Measurements from ENCODE around the gene SOX4. TPM values are rescaled to one million over a fixed set of nuclear protein-coding genes. Genes with fewer than 3 reads are reported as not detected.
A peak's percentile ranks its signal among the peaks of the same experiment; 100 is the strongest.

Gene SOX4
- polyA plus RNA-seq, 1 of the 3 experiments (the other 2 are of a cell fraction), result 5.5 TPM

DNA sequence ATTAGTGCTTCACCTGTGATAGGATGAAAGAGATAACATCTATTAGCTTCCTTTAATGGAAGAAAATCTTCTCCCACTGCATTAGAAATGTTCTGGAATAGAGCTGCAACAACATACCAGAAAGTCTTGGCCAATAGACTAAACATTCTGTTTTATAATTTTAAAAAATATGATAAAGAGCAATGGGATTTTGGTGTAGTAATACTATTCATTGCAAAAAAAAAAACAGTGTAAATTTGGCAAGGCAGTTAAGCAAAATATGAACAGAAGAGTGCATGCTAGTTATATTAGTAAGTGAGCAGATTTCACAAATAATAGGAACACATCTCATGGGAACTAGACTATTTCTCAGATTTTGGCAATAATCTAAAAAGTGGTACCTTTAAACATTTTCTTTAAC is 43.3 kb downstream of the SOX4 start:
- ChIA-PET POLR2A (no interaction called here), CTCF (no interaction called here)
- H3K9ac ChIP-seq, result no peak overlapping the region
- no peaks in the 10 kb centered on the region for H3K27me3 ChIP-seq (ENCODE audit: insufficient read depth)
- no peak for TF ChIP-seq RXRA (IDR thresholded peaks at IDR 0.05; ENCODE audit: borderline replicate concordance, low read depth)
- TF ChIP-seq TCF12 (IDR thresholded peaks at IDR 0.05), result no peak
- no peak for TF ChIP-seq RFX5 (IDR thresholded peaks at IDR 0.05; ENCODE audit: low read length)
- TF ChIP-seq, protein P1, sequence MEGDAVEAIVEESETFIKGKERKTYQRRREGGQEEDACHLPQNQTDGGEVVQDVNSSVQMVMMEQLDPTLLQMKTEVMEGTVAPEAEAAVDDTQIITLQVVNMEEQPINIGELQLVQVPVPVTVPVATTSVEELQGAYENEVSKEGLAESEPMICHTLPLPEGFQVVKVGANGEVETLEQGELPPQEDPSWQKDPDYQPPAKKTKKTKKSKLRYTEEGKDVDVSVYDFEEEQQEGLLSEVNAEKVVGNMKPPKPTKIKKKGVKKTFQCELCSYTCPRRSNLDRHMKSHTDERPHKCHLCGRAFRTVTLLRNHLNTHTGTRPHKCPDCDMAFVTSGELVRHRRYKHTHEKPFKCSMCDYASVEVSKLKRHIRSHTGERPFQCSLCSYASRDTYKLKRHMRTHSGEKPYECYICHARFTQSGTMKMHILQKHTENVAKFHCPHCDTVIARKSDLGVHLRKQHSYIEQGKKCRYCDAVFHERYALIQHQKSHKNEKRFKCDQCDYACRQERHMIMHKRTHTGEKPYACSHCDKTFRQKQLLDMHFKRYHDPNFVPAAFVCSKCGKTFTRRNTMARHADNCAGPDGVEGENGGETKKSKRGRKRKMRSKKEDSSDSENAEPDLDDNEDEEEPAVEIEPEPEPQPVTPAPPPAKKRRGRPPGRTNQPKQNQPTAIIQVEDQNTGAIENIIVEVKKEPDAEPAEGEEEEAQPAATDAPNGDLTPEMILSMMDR (IDR thresholded peaks at IDR 0.05), result no peak
- no peak for TF ChIP-seq GATA2 (CRISPR knock-in tag; IDR thresholded peaks at IDR 0.05)
- TF ChIP-seq, protein P2, sequence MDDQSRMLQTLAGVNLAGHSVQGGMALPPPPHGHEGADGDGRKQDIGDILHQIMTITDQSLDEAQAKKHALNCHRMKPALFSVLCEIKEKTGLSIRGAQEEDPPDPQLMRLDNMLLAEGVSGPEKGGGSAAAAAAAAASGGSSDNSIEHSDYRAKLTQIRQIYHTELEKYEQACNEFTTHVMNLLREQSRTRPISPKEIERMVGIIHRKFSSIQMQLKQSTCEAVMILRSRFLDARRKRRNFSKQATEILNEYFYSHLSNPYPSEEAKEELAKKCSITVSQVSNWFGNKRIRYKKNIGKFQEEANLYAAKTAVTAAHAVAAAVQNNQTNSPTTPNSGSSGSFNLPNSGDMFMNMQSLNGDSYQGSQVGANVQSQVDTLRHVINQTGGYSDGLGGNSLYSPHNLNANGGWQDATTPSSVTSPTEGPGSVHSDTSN (IDR thresholded peaks at IDR 0.05), result no peak
- TF ChIP-seq FOXJ3 (CRISPR knock-in tag; IDR thresholded peaks at IDR 0.05), result no peak
- no peak for TF ChIP-seq ELF1 (IDR thresholded peaks at IDR 0.05)
- TF ChIP-seq, protein P3, sequence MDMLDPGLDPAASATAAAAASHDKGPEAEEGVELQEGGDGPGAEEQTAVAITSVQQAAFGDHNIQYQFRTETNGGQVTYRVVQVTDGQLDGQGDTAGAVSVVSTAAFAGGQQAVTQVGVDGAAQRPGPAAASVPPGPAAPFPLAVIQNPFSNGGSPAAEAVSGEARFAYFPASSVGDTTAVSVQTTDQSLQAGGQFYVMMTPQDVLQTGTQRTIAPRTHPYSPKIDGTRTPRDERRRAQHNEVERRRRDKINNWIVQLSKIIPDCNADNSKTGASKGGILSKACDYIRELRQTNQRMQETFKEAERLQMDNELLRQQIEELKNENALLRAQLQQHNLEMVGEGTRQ (IDR thresholded peaks at IDR 0.05; ENCODE audit: borderline replicate concordance, low read depth, low read length), result no peak
- TF ChIP-seq, protein P4, sequence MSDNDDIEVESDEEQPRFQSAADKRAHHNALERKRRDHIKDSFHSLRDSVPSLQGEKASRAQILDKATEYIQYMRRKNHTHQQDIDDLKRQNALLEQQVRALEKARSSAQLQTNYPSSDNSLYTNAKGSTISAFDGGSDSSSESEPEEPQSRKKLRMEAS (IDR thresholded peaks at IDR 0.05; ENCODE audit: low read depth), result no peak
- TF ChIP-seq CHD2 (IDR thresholded peaks at IDR 0.05; ENCODE audit: low read length, partially characterized antibody), result no peak
- TF ChIP-seq SMC3 (IDR thresholded peaks at IDR 0.05; ENCODE audit: low read depth, low read length), result no peak
- no peak for TF ChIP-seq EZH2phosphoT487 (IDR thresholded peaks at IDR 0.05; ENCODE audit: borderline replicate concordance, low read depth)
- no peak for TF ChIP-seq FOSL2 (IDR thresholded peaks at IDR 0.05; ENCODE audit: borderline replicate concordance, low read depth)
- DNase-seq, result no peak
- H3F3A ChIP-seq (replicated peaks; ENCODE audit: insufficient read depth), result peaks cover 25% of the 10 kb centered on the region
- no peak overlapping the region for H2AFZ ChIP-seq (ENCODE audit: low read depth)
- H3K27ac ChIP-seq (ENCODE audit: low read depth in 2 of 2, low read length in 1 of 2), result peak overlapping the region in 1 of 2 experiments; percentile 13; a peak in 1 of 4 replicates
- H3K9me3 ChIP-seq, result no peaks in the 10 kb centered on the region
- H3K4me1 ChIP-seq (ENCODE audit: control insufficient read depth in 1 of 2, insufficient read depth in 2 of 2, low read depth in 1 of 2, low read length in 1 of 2), result peaks cover 0 to 5% of the 10 kb centered on the region in 2 experiments; a peak in 1 of 4 replicates
- no peak overlapping the region for H3K4me2 ChIP-seq
- no peaks in the 10 kb centered on the region for H3K9me2 ChIP-seq
- no peaks in the 10 kb centered on the region for H4K20me1 ChIP-seq (ENCODE audit: insufficient read depth)
- no peaks in the 10 kb centered on the region for H3K36me3 ChIP-seq (replicated peaks in 1 of 2; ENCODE audit: control insufficient read depth in 1 of 2, insufficient read depth in 2 of 2, low read length in 1 of 2)
- no peak overlapping the region for H3K4me3 ChIP-seq (ENCODE audit: low read depth in 2 of 2, low read length in 1 of 2)
- H3K79me2 ChIP-seq (ENCODE audit: insufficient read depth), result no peaks in the 10 kb centered on the region

DNA sequence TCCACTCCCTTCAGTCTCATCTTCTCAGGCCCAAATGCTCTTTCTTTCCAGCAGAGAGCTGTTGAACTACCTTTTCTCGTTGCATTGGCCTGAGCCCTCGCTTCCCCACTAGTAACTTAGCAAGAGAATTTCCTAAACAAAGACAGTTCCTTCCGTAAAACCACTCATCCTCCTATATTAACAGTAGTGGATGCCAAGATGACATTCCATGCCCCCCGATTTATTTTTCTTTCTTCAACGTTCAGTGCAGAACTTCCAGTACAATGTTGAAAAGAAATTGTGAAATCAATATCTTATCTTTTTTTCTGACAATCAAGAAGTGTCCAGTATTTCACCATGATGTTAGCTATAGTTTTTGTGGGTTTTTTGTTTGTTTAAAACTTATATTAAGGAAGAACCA is 45.8 kb downstream of the SOX4 start:
- 0 out of 2 replicates have a peak overlapping the region, but pooled peaks have one; percentile 24 for H2AFZ ChIP-seq (ENCODE audit: low read depth)
- H3K27me3 ChIP-seq (ENCODE audit: insufficient read depth), result no peaks in the 10 kb centered on the region
- no peaks in the 10 kb centered on the region for H3K36me3 ChIP-seq (replicated peaks in 1 of 2; ENCODE audit: control insufficient read depth in 1 of 2, insufficient read depth in 2 of 2, low read length in 1 of 2)
- 94% methylated on average over 5 of the region's 5 CpGs for WGBS (ENCODE audit: low lambda C conversion rate)
- DNase-seq, result no peak
- H3K9me3 ChIP-seq, result no peaks in the 10 kb centered on the region
- no peaks in the 10 kb centered on the region for H3K79me2 ChIP-seq (ENCODE audit: insufficient read depth)
- H3K4me3 ChIP-seq (ENCODE audit: low read depth in 2 of 2, low read length in 1 of 2), result no peak overlapping the region
- peaks cover 0 to 5% of the 10 kb centered on the region in 2 experiments; a peak in 1 of 4 replicates for H3K4me1 ChIP-seq (ENCODE audit: control insufficient read depth in 1 of 2, insufficient read depth in 2 of 2, low read depth in 1 of 2, low read length in 1 of 2)
- CTCF ChIA-PET, result no interaction called here
- H3K4me2 ChIP-seq, result no peak overlapping the region
- POLR2A ChIA-PET, result no interaction called here
- no peaks in the 10 kb centered on the region for H3K9me2 ChIP-seq
- no peaks in the 10 kb centered on the region for H4K20me1 ChIP-seq (ENCODE audit: insufficient read depth)
- peaks cover 16% of the 10 kb centered on the region for H3F3A ChIP-seq (replicated peaks; ENCODE audit: insufficient read depth)
- no peak overlapping the region for H3K27ac ChIP-seq (ENCODE audit: low read depth in 2 of 2, low read length in 1 of 2)
- H3K9ac ChIP-seq, result no peak overlapping the region
- TF ChIP-seq TAF1 (IDR thresholded peaks at IDR 0.05; ENCODE audit: borderline replicate concordance, low read depth, low read length) (no peak), RFX5 (IDR thresholded peaks at IDR 0.05; ENCODE audit: low read length) (no peak), JUND (IDR thresholded peaks at IDR 0.05) (no peak), POLR2AphosphoS5 (IDR thresholded peaks at IDR 0.05; ENCODE audit: low read depth, low read length) (no peak), TCF12 (IDR thresholded peaks at IDR 0.05) (no peak), YY1 (IDR thresholded peaks at IDR 0.05; ENCODE audit: low read depth) (no peak), CHD2 (IDR thresholded peaks at IDR 0.05; ENCODE audit: low read length, partially characterized antibody) (no peak)
- TF ChIP-seq, protein P4 (IDR thresholded peaks at IDR 0.05; ENCODE audit: low read depth), result no peak
- TF ChIP-seq, protein P2 (IDR thresholded peaks at IDR 0.05), result no peak
- TF ChIP-seq, protein P1 (IDR thresholded peaks at IDR 0.05), result no peak
- TF ChIP-seq, protein P3 (IDR thresholded peaks at IDR 0.05; ENCODE audit: borderline replicate concordance, low read depth, low read length), result no peak
